ENCODE results near the gene NIF3L1.

DNA sequence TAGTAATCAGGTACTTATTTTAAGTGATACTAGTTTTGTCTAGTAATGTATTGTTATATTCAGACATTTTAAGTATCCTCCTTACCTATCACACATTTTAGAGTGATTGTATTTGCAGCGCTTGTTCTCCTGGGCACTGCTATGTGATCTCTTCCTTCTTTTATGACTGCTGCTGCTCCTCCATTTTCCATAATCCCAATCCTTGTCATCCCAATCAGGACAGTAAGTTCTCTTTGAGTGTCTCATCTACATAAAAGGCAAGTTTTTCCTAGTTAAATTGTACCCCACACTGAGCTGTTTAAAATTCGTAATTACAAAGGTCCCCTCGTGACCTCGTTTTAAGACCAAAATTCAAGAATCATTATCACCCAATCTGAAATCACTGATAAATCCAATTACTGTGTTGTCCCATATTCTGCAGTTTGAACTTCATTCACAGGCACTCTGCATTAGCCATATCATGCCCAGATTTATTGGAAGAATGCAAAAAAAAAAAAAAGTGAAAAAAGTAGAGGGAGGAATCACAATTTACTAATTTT lies 27.5 kb upstream of the NIF3L1 start:
- TF ChIP-seq BACH2 (CRISPR knock-in tag; IDR thresholded peaks at IDR 0.05; ENCODE audit: borderline replicate concordance) (no peak), ISL1 (CRISPR knock-in tag; IDR thresholded peaks at IDR 0.05) (no peak), ZNF70 (CRISPR knock-in tag; IDR thresholded peaks at IDR 0.05) (no peak), TOX (CRISPR knock-in tag; IDR thresholded peaks at IDR 0.05; ENCODE audit: borderline replicate concordance) (no peak), ZNF8 (CRISPR knock-in tag; IDR thresholded peaks at IDR 0.05) (no peak), PATZ1 (CRISPR knock-in tag; IDR thresholded peaks at IDR 0.05; ENCODE audit: borderline replicate concordance) (no peak)
- TF ChIP-seq, protein P1, sequence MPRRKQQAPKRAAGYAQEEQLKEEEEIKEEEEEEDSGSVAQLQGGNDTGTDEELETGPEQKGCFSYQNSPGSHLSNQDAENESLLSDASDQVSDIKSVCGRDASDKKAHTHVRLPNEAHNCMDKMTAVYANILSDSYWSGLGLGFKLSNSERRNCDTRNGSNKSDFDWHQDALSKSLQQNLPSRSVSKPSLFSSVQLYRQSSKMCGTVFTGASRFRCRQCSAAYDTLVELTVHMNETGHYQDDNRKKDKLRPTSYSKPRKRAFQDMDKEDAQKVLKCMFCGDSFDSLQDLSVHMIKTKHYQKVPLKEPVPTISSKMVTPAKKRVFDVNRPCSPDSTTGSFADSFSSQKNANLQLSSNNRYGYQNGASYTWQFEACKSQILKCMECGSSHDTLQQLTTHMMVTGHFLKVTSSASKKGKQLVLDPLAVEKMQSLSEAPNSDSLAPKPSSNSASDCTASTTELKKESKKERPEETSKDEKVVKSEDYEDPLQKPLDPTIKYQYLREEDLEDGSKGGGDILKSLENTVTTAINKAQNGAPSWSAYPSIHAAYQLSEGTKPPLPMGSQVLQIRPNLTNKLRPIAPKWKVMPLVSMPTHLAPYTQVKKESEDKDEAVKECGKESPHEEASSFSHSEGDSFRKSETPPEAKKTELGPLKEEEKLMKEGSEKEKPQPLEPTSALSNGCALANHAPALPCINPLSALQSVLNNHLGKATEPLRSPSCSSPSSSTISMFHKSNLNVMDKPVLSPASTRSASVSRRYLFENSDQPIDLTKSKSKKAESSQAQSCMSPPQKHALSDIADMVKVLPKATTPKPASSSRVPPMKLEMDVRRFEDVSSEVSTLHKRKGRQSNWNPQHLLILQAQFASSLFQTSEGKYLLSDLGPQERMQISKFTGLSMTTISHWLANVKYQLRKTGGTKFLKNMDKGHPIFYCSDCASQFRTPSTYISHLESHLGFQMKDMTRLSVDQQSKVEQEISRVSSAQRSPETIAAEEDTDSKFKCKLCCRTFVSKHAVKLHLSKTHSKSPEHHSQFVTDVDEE (CRISPR knock-in tag; IDR thresholded peaks at IDR 0.05), result no peak

Data from SK-N-SH treated with all-trans-retinoic acid at 6 μM for 48 hours (cell line).